K562 (cell line): ENCODE results near the gene IKZF4. TPM values are rescaled to one million over a fixed set of nuclear protein-coding genes. Genes with fewer than 3 reads are reported as not detected.

Experiments
- ATAC-seq: fragments of 200-7000 bp; cut with Tn5 transposase; 3 replicates; pipeline ENCODE4 v1.9.1; 2020; ENCODE audit warnings: moderate library complexity
- BruUV-seq: library from RNA; stranded (reverse); fragments of 400-500 nt; replicated peaks from 2 replicates; lab custom pipeline; 2021; lab: Mats Ljungman, UMichigan
- CTCF ChIA-PET: fragments of 300-600 bp; formaldehyde crosslinking; extraction: SDS; loops from one replicate; lab custom pipeline; 2021; ENCODE audit warnings: low intra/inter-chr PET ratio; lab: Yijun Ruan, JAX
- POLR2A ChIA-PET: fragments of 300-600, 350-650 bp; sonication (Branson Sonifier 250); formaldehyde crosslinking; extraction: SDS; loops from one replicate; lab custom pipeline; 2021; ENCODE audit warnings: antibody characterized with exemption, inconsistent platforms; lab: Yijun Ruan, JAX
- DNase-seq, 4 experiments: peaks; one replicate each; pipeline versions ENCODE4 v3.0.0 to v3.0.0-alpha.2; 2011 to 2018; ENCODE audit warnings: low spot score in 3 of 4, mixed read lengths in 3 of 4; ENCODE audit errors: extremely low read depth in 1 of 4
- FAIRE-seq: peaks from 2 replicates; lab custom pipeline; 2011; peaks lifted over from hg19 to GRCh38; lab: Jason Lieb, UNC
- H2AFZ ChIP-seq: 2 replicates; pipeline ENCODE4 v1.6.0; 2011; ENCODE audit warnings: low read depth, low read length, control low read depth, inconsistent platforms
- H3K27ac ChIP-seq: fragments of 200-600 bp; 3 replicates; pipeline ENCODE4 v1.8.0; 2011; ENCODE audit warnings: low read depth, mild to moderate bottlenecking, control low read depth, inconsistent platforms, low read length, moderate library complexity, mixed read lengths; ENCODE audit errors: extremely low read depth
- H3K27me3 ChIP-seq, 2 experiments: fragments of 300-600 bp in 1 of 2; 2 replicates in 1 of 2; 3 replicates in 1 of 2; pipeline versions ENCODE4 v1.6.0 to v1.8.0; 2011; ENCODE audit warnings: inconsistent platforms in 2 of 2, low read length in 2 of 2, mild to moderate bottlenecking in 1 of 2, mixed read lengths in 1 of 2, moderate library complexity in 1 of 2; ENCODE audit not compliant: control insufficient read depth in 2 of 2, insufficient read depth in 2 of 2
- H3K36me3 ChIP-seq: fragments of 300-600 bp; 3 replicates; pipeline ENCODE4 v1.8.0; 2011; ENCODE audit warnings: mild to moderate bottlenecking, low read length, inconsistent platforms; ENCODE audit not compliant: control insufficient read depth, insufficient read depth
- H3K4me1 ChIP-seq, 2 experiments: fragments of 200-600 bp in 1 of 2; replicated peaks in 1 of 2; 2 replicates in 1 of 2; 3 replicates in 1 of 2; pipeline versions ENCODE4 v1.5.1 to v1.8.0; 2011; ENCODE audit warnings: inconsistent platforms in 2 of 2, low read length in 2 of 2, mild to moderate bottlenecking in 1 of 2, mixed read lengths in 1 of 2, moderate library complexity in 1 of 2; ENCODE audit not compliant: control insufficient read depth in 2 of 2, insufficient read depth in 2 of 2
- H3K4me2 ChIP-seq: 2 replicates; pipeline ENCODE4 v1.6.1; 2011; ENCODE audit warnings: low read length, control low read depth, inconsistent platforms, mixed read lengths; ENCODE audit not compliant: insufficient read depth
- H3K4me3 ChIP-seq: fragments of 200-600 bp; sonication (generic), shearing (Covaris generic); 2 replicates; pipeline ENCODE4 v1.5.1; 2016; ENCODE audit warnings: control low read depth, inconsistent platforms
- H3K79me2 ChIP-seq: fragments of 200-600 bp; 3 replicates; pipeline ENCODE4 v1.8.0; 2011; ENCODE audit warnings: low read length, inconsistent platforms; ENCODE audit not compliant: control insufficient read depth, insufficient read depth
- H3K9ac ChIP-seq, 2 experiments: 2 replicates each; pipeline versions ENCODE4 v1.6.0 to v1.6.1; 2011; ENCODE audit warnings: low read depth in 2 of 2, low read length in 2 of 2, control low read depth in 1 of 2, inconsistent platforms in 1 of 2, mild to moderate bottlenecking in 1 of 2, mixed read lengths in 1 of 2; ENCODE audit not compliant: insufficient read depth in 1 of 2
- H3K9me1 ChIP-seq: one replicate; pipeline ENCODE4 v1.6.0; 2011; ENCODE audit warnings: inconsistent platforms, mild to moderate bottlenecking, low read length, moderate library complexity; ENCODE audit not compliant: control insufficient read depth, insufficient read depth
- H3K9me3 ChIP-seq: replicated peaks from 2 replicates; pipeline ENCODE4 v1.5.1; 2011; ENCODE audit warnings: low read depth, low read length, inconsistent platforms; ENCODE audit not compliant: control insufficient read depth, insufficient read depth
- H4K20me1 ChIP-seq: replicated peaks from 2 replicates; pipeline ENCODE4 v1.6.1; 2011; ENCODE audit warnings: low read length, inconsistent platforms, mixed read lengths; ENCODE audit not compliant: control insufficient read depth, insufficient read depth
- CBX5 ChIP-seq: IDR thresholded peaks from 2 replicates; pipeline ENCODE4 v1.6.1; 2014; ENCODE audit warnings: low read depth, borderline replicate concordance
- ERF ChIP-seq: fragments of 450-650 bp; formaldehyde crosslinking; IDR thresholded peaks from 2 replicates; pipeline ENCODE4 v1.4.0; 2020; ENCODE audit warnings: mild to moderate bottlenecking, mixed read lengths
- HOXB6 ChIP-seq: fragments of 250-450 bp; sonication (Bioruptor Pico); IDR thresholded peaks from 2 replicates; pipeline ENCODE4 v1.5.1; 2022; ENCODE audit warnings: mild to moderate bottlenecking, borderline replicate concordance
- JUN ChIP-seq, 2 experiments: sonication (generic) in 1 of 2; formaldehyde crosslinking in 1 of 2; IDR thresholded peaks; 2 replicates each; pipeline versions ENCODE4 v1.6.1 to v1.8.0; 2012 to 2022; ENCODE audit warnings: borderline replicate concordance in 2 of 2, mild to moderate bottlenecking in 2 of 2, improper control_type of control experiment in 1 of 2, low read depth in 1 of 2, low read length in 1 of 2, missing genetic modification reagents in 1 of 2
- LARP7 ChIP-seq: fragments of 450-650 bp; IDR thresholded peaks from 2 replicates; pipeline ENCODE4 v1.6.1; 2016
- MLX ChIP-seq, 2 experiments: fragments of 450-650 bp in 1 of 2; sonication (generic) in 1 of 2; formaldehyde crosslinking; conservative IDR thresholded peaks; 2 replicates each; pipeline versions ENCODE4 v1.4.0 to v1.8.1; 2020 to 2022; ENCODE audit warnings: mild to moderate bottlenecking in 1 of 2, missing genetic modification reagents in 1 of 2
- NFIX ChIP-seq: fragments of 250-450 bp; sonication (Bioruptor Pico); IDR thresholded peaks from 2 replicates; pipeline ENCODE4 v1.4.0; 2020; ENCODE audit warnings: low read depth, mild to moderate bottlenecking, moderate library complexity
- NR2C1 ChIP-seq, 2 experiments: fragments of 450-650 bp; IDR thresholded peaks; 2 replicates each; pipeline ENCODE4 v1.6.1; 2017; ENCODE audit warnings: mild to moderate bottlenecking in 2 of 2, antibody characterized with exemption in 1 of 2, inconsistent platforms in 1 of 2, missing compliant biosample characterization in 1 of 2, missing genetic modification characterization in 1 of 2
- SRSF9 ChIP-seq: fragments of 200-400 bp; formaldehyde crosslinking; IDR thresholded peaks from 2 replicates; pipeline ENCODE4 v1.6.1; 2017; ENCODE audit warnings: low read depth, low read length, borderline replicate concordance
- STAT5A ChIP-seq: IDR thresholded peaks from 2 replicates; pipeline ENCODE4 v1.6.1; 2012; ENCODE audit warnings: low read length, inconsistent platforms, borderline replicate concordance
- TBL1XR1 ChIP-seq, 2 experiments: IDR thresholded peaks; 2 replicates each; pipeline ENCODE4 v1.6.1; 2012; ENCODE audit warnings: improper control_type of control experiment in 2 of 2, low read length in 2 of 2, mild to moderate bottlenecking in 1 of 2
- ZKSCAN3 ChIP-seq: fragments of 250-450 bp; sonication (Bioruptor Pico); IDR thresholded peaks from 2 replicates; pipeline ENCODE4 v1.4.0; 2020
- ZNF589 ChIP-seq: fragments of 200-800 bp; sonication (Bioruptor generic); IDR thresholded peaks from 2 replicates; pipeline ENCODE4 v1.6.1; 2016; ENCODE audit warnings: low read depth, missing genetic modification characterization, missing compliant biosample characterization
- WGBS: fragments of 100-300 bp; shearing (Covaris generic); methylation state at CpG from one replicate; pipeline ENCODE4 v1.1.6; 2016; ENCODE audit warnings: low coverage, mixed read lengths; ENCODE audit not compliant: insufficient coverage; ENCODE audit errors: missing lambda C conversion rate; 5-methylcytosine and 5-hydroxymethylcytosine counted together
- in situ Hi-C: fragments of 300-500 bp; cut with MboI; formaldehyde crosslinking; loops from 4 replicates; pipeline ENCODE4 v1.15.0; 2018; ENCODE audit warnings: inconsistent platforms, mixed read lengths
- intact Hi-C: fragments of 100-400 bp; cut with micrococcal nuclease; formaldehyde crosslinking; loops from 2 replicates; pipeline ENCODE4 v1.14.2; 2022
- polyA plus RNA-seq, 8 experiments: library from polyadenylated mRNA; depleted of rRNA in 4 of 8; stranded (reverse) in 5 of 8; unstranded in 3 of 8; fragments of >200 nt; fragmentation: Nextera tagmentation in 2 of 8; fragmentation: Illumina TruSeq in 1 of 8; extraction: Ambion mirVana in 2 of 8; extraction: Trizol in 1 of 8; gene quantifications; 2 replicates each; pipeline versions ENCODE4 v1.2.1 to v1.2.3, GENCODE V29; 2011 to 2014; ENCODE audit warnings: inconsistent platforms in 1 of 8, missing spikeins in 1 of 8
- total RNA-seq, 7 experiments: library from RNA; depleted of rRNA in 6 of 7; stranded (reverse); fragments of >200 nt in 6 of 7; fragmentation: Illumina TruSeq in 2 of 7; extraction: Trizol in 2 of 7; gene quantifications; 2 replicates each; pipeline versions ENCODE4 v1.2.1 to v1.2.3, GENCODE V29; 2011 to 2021; ENCODE audit warnings: low replicate concordance in 1 of 7

Gene IKZF4
- total and polyA plus RNA-seq, 9 of the 15 experiments (the other 6 are each of a cell fraction or from before 2014, with no cell fraction given) = 1.9 to 16.3 (median 3.6) TPM

DNA sequence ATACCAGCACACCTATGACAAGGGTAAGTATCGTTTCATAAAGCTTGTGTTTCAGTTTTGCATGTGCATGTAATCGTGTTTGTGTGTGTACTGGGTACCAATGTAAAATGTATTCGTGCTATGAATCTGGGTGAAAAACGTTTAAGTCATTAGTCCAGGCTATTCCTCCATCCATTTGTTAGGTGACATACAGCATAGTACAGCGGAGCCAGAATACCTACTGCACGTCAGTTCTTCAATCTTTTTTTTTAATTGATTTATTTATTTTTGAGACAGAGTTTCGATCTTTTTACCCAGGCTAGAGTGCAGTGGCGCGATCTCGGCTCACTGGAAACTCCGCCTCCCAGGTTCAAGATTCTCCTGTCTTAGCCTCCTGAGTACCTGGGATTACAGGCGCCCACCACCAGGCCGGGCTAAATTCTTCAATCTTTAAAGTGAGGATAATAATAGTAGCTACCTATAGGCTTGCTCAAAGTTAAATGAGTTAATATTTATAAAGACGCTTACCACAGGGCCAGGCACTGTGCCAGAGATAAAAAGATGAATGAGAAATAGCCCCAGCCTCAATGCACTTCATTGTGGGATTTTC, 20.2 kb downstream of the IKZF4 start (continued):
- TF ChIP-seq STAT5A (no peak), ZNF589 (CRISPR knock-in tag) (peak; percentile 2; the same call in 1 of the 2 replicates)

GRCh38 chr12:56041552-56042429, 20.9 kb downstream of the IKZF4 start, which contains the start of gene RPS26:
RPS26 (plus strand) TSS chr12:56041918; CDS start chr12:56042167, 249 bp downstream.
- Histone ChIP-seq H3K4me3 (peak within 1 kb of the TSS; percentile 83), H2AFZ (peak within 1 kb of the TSS; percentile 99), H3K4me2 (peak within 1 kb of the TSS; percentile 93), H3K27ac (peak within 1 kb of the TSS; percentile 98), H3K36me3 (peaks cover 52% of the 10 kb centered on the region), H3K4me1 (peaks cover 13 to 25% of the 10 kb centered on the region in 2 experiments; a peak in 3 of 5 replicates), H3K27me3 (no peaks in the 10 kb centered on the region), H3K9me1 (no peaks in the 10 kb centered on the region), H3K9ac (peak within 1 kb of the TSS; percentile 96 to 97), H3K9me3 (no peaks in the 10 kb centered on the region), H3K79me2 (peaks cover 27% of the 10 kb centered on the region), H4K20me1 (no peaks in the 10 kb centered on the region; the same call in 1 of the 2 replicates)
- BruUV-seq = no TSS peak
- ATAC-seq = peak; percentile 90
- under 1% methylated on average over 41 of the region's 50 CpGs for WGBS
- in situ Hi-C loops = no loop called here
- ChIA-PET POLR2A (interaction anchor here (0.6 to 1.6 kb wide), 7 partner anchors 12 to 303 kb away, joined by 3 to 5 read pairs (median 4); partner anchors contain the start of genes ORMDL2 and SARNP), CTCF (interaction anchor here (0.5 to 2.3 kb wide), 3 partner anchors 45 to 303 kb away, joined by 3 to 20 read pairs (median 10); partner anchors contain the start of gene SUOX)
- peak; percentile 97 for FAIRE-seq
- intact Hi-C loops = loop anchor here (1.0 to 10.0 kb wide), 6 partner anchors 44 to 303 kb away; partner anchors contain the start of genes DNAJC14, NABP2, PYM1 and RNF41
- DNase-seq = peak; percentile 89 to 100 (median 92)
- no peak for TF ChIP-seq ZKSCAN3 (CRISPR knock-in tag)
- TF ChIP-seq ERF (CRISPR knock-in tag) = no peak
- no peak for TF ChIP-seq SRSF9
- no peak for TF ChIP-seq CBX5
- peak; percentile 99 for TF ChIP-seq NR2C1 (IDR thresholded peaks at IDR 0.05)
- peak; percentile 100 for TF ChIP-seq NR2C1 (tag; IDR thresholded peaks at IDR 0.05)
- 0 out of 4 replicates have a peak, but pooled peaks of 1 of the 2 experiments have one; percentile 31 for TF ChIP-seq TBL1XR1 (IDR thresholded peaks at IDR 0.05; ENCODE audit: low read length in 2 of 2)
- TF ChIP-seq JUN (IDR thresholded peaks at IDR 0.05; ENCODE audit: borderline replicate concordance, low read depth, low read length) = no peak; the same call in 1 of the 2 replicates
- no peak for TF ChIP-seq JUN (CRISPR knock-in tag; IDR thresholded peaks at IDR 0.05; ENCODE audit: borderline replicate concordance)
- TF ChIP-seq MLX (CRISPR knock-in tag; conservative IDR thresholded peaks at IDR 0.05) = peak in 1 of 2 experiments; percentile 67; a peak in 1 of 4 replicates
- TF ChIP-seq LARP7 = no peak; the same call in 1 of the 2 replicates
- TF ChIP-seq NFIX = no peak
- no peak for TF ChIP-seq HOXB6 (CRISPR knock-in tag)
